ENCODE data around the gene UCK2. TPM values are rescaled to one million over a fixed set of nuclear protein-coding genes. Genes with fewer than 3 reads are reported as not detected.

Gene UCK2
- total RNA-seq, 2 donors from 2014 or later: 8.8 to 19.3 TPM

DNA sequence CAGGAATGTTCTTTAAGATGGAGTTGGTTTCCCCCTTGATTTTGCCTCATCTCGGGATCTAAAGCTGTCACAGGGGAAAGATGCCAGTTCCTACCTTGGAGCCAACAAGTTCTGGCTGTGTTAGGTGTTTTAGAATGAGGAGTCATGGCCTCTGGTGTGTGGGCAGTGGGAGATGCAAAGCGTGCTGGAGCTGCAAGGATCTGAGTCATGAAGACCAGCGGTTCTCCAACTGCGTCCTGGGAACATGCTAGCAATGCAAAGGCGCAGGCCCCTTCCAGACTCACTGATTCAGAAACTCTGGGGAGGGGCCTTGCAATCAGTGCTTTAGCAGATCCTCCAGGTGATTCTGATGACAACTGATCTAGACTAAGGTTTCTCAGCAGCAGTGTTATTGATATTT, 109.1 kb downstream of the UCK2 start:
- no peak for DNase-seq (ENCODE audit: low spot score)
- Histone ChIP-seq H3K27ac (no peak overlapping the region), H3K4me3 (no peak overlapping the region), H3K4me1 (no peaks in the 10 kb centered on the region), H3K36me3 (no peaks in the 10 kb centered on the region), H3K9me3 (no peaks in the 10 kb centered on the region), H3K27me3 (no peaks in the 10 kb centered on the region)
- no peak for TF ChIP-seq CTCF (IDR thresholded peaks at IDR 0.05)

- no peaks in the 10 kb centered on the region for H3K36me3 ChIP-seq
- TF ChIP-seq CTCF (IDR thresholded peaks at IDR 0.05): no peak
- no peak overlapping the region for H3K27ac ChIP-seq
- no peaks in the 10 kb centered on the region for H3K4me1 ChIP-seq
- DNase-seq (ENCODE audit: low spot score): no peak
- H3K4me3 ChIP-seq: no peak overlapping the region
- no peaks in the 10 kb centered on the region for H3K27me3 ChIP-seq
- H3K9me3 ChIP-seq: no peaks in the 10 kb centered on the region
Observed at GRCh38 chr1:165937829-165938228, 110.4 kb downstream of the UCK2 start.

GRCh38 chr1:165938844-165939243, 111.4 kb downstream of the UCK2 start:
- H3K4me3 ChIP-seq: no peak overlapping the region
- TF ChIP-seq CTCF (IDR thresholded peaks at IDR 0.05): no peak
- no peaks in the 10 kb centered on the region for H3K4me1 ChIP-seq
- no peak for DNase-seq (ENCODE audit: low spot score)
- no peak overlapping the region for H3K27ac ChIP-seq
- H3K9me3 ChIP-seq: no peaks in the 10 kb centered on the region
- no peaks in the 10 kb centered on the region for H3K36me3 ChIP-seq
- H3K27me3 ChIP-seq: no peaks in the 10 kb centered on the region

- no peak overlapping the region for H3K27ac ChIP-seq
- no peaks in the 10 kb centered on the region for H3K27me3 ChIP-seq
- TF ChIP-seq CTCF (IDR thresholded peaks at IDR 0.05): no peak
- H3K4me1 ChIP-seq: no peaks in the 10 kb centered on the region
- no peaks in the 10 kb centered on the region for H3K36me3 ChIP-seq
- H3K9me3 ChIP-seq: no peaks in the 10 kb centered on the region
- H3K4me3 ChIP-seq: no peak overlapping the region
- no peak for DNase-seq (ENCODE audit: low spot score)
Observed at GRCh38 chr1:165941531-165941930, 114.1 kb downstream of the UCK2 start.

DNA sequence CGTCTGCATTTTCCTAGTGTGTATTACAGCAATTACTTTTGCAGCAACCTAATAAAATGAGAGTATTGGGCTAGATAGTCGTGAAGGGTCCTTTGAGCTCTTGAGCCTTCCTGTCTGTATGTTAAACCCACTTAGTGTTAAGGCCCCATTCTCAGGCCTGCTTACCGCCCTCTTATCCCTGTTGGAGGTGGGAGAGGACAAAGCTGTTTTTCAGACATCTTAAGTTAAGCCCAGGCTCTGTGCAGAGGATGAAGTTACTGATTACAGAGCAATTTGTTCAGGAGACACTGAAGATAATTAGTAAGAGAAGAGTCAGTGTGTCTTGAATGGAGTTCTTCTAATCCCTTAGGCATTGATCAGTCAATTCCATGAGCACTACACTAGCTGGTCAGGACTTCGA, 114.6 kb downstream of the UCK2 start:
- no peaks in the 10 kb centered on the region for H3K27me3 ChIP-seq
- no peak for DNase-seq (ENCODE audit: low spot score)

More for the DNA sequence above, 114.6 kb downstream of the UCK2 start:
- no peaks in the 10 kb centered on the region for H3K36me3 ChIP-seq
- H3K27ac ChIP-seq: no peak overlapping the region
- H3K4me3 ChIP-seq: no peak overlapping the region
- TF ChIP-seq CTCF (IDR thresholded peaks at IDR 0.05): no peak
- no peaks in the 10 kb centered on the region for H3K4me1 ChIP-seq
- no peaks in the 10 kb centered on the region for H3K9me3 ChIP-seq

Data from right atrium auricular region (tissue), 2 donors.